Eye (tissue), 1 donor: Measurements from ENCODE around the gene TUBA4B.
"Not testable (repeated sequence)": the region's sequence is repeated elsewhere in the genome, so short reads cannot be mapped to it uniquely, and the experiment has no call there.

ENCODE experiments used
- DNase-seq: peaks from one replicate; pipeline ENCODE4 v3.0.0-alpha.2; 2015

TUBA4B gene

GRCh38 chr2:219291910-219292490 is 39.0 kb downstream of the TUBA4B start:
- DNase-seq = no peak

GRCh38 chr2:219292616-219293015 is 39.6 kb downstream of the TUBA4B start:
- no peak for DNase-seq

- no peak for DNase-seq
Observed at GRCh38 chr2:219293736-219294231, 40.7 kb downstream of the TUBA4B start.

GRCh38 chr2:219294356-219295351 is 41.6 kb downstream of the TUBA4B start:
- DNase-seq = peak; percentile 94

GRCh38 chr2:219296142-219296541 is 43.1 kb downstream of the TUBA4B start:
- no peak for DNase-seq

- no peak for DNase-seq
Observed at GRCh38 chr2:219296631-219297391, 43.8 kb downstream of the TUBA4B start.

GRCh38 chr2:219297766-219298456 is 44.9 kb downstream of the TUBA4B start:
- no peak for DNase-seq

- peak; percentile 95 for DNase-seq
Observed at GRCh38 chr2:219298759-219299371, 45.8 kb downstream of the TUBA4B start.

GRCh38 chr2:219299372-219299760 is 46.3 kb downstream of the TUBA4B start:
- DNase-seq = no peak

- DNase-seq = no peak
Observed at GRCh38 chr2:219300022-219300421, 47.0 kb downstream of the TUBA4B start.

- DNase-seq = no peak
Observed at GRCh38 chr2:219302412-219302968, 49.4 kb downstream of the TUBA4B start.

GRCh38 chr2:219304223-219304622 is 51.2 kb downstream of the TUBA4B start:
- DNase-seq = no peak

- no peak for DNase-seq
Observed at GRCh38 chr2:219306047-219306446, 53.0 kb downstream of the TUBA4B start.

GRCh38 chr2:219308142-219309101 is 55.4 kb downstream of the TUBA4B start:
- peak; percentile 87 for DNase-seq

GRCh38 chr2:219309278-219309677 is 56.2 kb downstream of the TUBA4B start, which contains the start of gene PTPRN:
TSS of gene PTPRN (minus strand) at chr2:219309401. CDS start at chr2:219309332, 69 bp downstream.
- DNase-seq = peak; percentile 54

GRCh38 chr2:219312683-219313263 is 59.7 kb downstream of the TUBA4B start:
- not testable (repeated sequence) for DNase-seq

- DNase-seq = no peak
Observed at GRCh38 chr2:219314804-219315468, 61.9 kb downstream of the TUBA4B start.
